Breast epithelium (tissue), 3 donors: ENCODE results near the gene PNPLA7.

Experiments used
- CTCF ChIP-seq, 3 donors: fragments of 450-650 bp; IDR thresholded peaks; one replicate each; pipeline ENCODE4 v1.5.1; 2016 to 2017; ENCODE audit warnings: antibody characterized with exemption in 3 of 3, mild to moderate bottlenecking in 3 of 3, moderate library complexity in 3 of 3
- POLR2A ChIP-seq: fragments of 450-650 bp; IDR thresholded peaks from one replicate; pipeline ENCODE4 v1.6.1; 2016; ENCODE audit warnings: antibody characterized with exemption, mild to moderate bottlenecking, moderate library complexity
- POLR2AphosphoS5 ChIP-seq, 3 donors: sonication (generic); formaldehyde crosslinking; IDR thresholded peaks; one replicate each; pipeline ENCODE4 v1.6.1; 2017; ENCODE audit warnings: antibody characterized with exemption in 3 of 3

- TF ChIP-seq CTCF (IDR thresholded peaks at IDR 0.05) (no peak), POLR2A (no peak), POLR2AphosphoS5 (IDR thresholded peaks at IDR 0.05) (no peak)
Measured at GRCh38 chr9:137588311-137588710, 38.1 kb upstream of the PNPLA7 start.
